BLaER1 (cell line): ENCODE data around the gene NIT2.
"Not testable (repeated sequence)": the region's sequence is repeated elsewhere in the genome, so short reads cannot be mapped to it uniquely, and the experiment has no call there.

Experiments
- H3K27ac ChIP-seq: shearing (Covaris generic); formaldehyde crosslinking; 2 replicates; pipeline ENCODE4 v1.8.1; 2022
- H3K27me3 ChIP-seq: shearing (Covaris generic); formaldehyde crosslinking; 2 replicates; pipeline ENCODE4 v1.8.1; 2022
- H3K36me3 ChIP-seq: shearing (Covaris generic); formaldehyde crosslinking; 2 replicates; pipeline ENCODE4 v1.8.1; 2022
- H3K4me1 ChIP-seq: shearing (Covaris generic); formaldehyde crosslinking; 2 replicates; pipeline ENCODE4 v1.8.1; 2022
- H3K4me2 ChIP-seq: shearing (Covaris generic); formaldehyde crosslinking; 2 replicates; pipeline ENCODE4 v1.8.1; 2022
- H3K4me3 ChIP-seq: shearing (Covaris generic); formaldehyde crosslinking; 2 replicates; pipeline ENCODE4 v1.8.1; 2022
- H3K9ac ChIP-seq: shearing (Covaris generic); formaldehyde crosslinking; 2 replicates; pipeline ENCODE4 v1.8.1; 2022
- H3K9me3 ChIP-seq: shearing (Covaris generic); formaldehyde crosslinking; 2 replicates; pipeline ENCODE4 v1.8.1; 2022
- H4K20me1 ChIP-seq: shearing (Covaris generic); formaldehyde crosslinking; 2 replicates; pipeline ENCODE4 v1.8.1; 2022
- Cebpa-rat ChIP-seq: shearing (Covaris generic); IDR thresholded peaks from 2 replicates; pipeline ENCODE4 v1.8.1; 2022

The NIT2 gene

GRCh38 chr3:100316641-100317069 lies 17.9 kb upstream of the NIT2 start:
- H3K9ac ChIP-seq: no peak overlapping the region
- no peaks in the 10 kb centered on the region for H4K20me1 ChIP-seq
- H3K4me1 ChIP-seq: 0 out of 2 replicates have a peak, but pooled peaks cover 3% of the 10 kb centered on the region
- H3K4me3 ChIP-seq: no peak overlapping the region
- H3K27ac ChIP-seq: no peak overlapping the region
- H3K9me3 ChIP-seq: no peaks in the 10 kb centered on the region
- peaks cover 30% of the 10 kb centered on the region for H3K36me3 ChIP-seq
- H3K4me2 ChIP-seq: no peak overlapping the region
- no peaks in the 10 kb centered on the region for H3K27me3 ChIP-seq
- no peak for TF ChIP-seq Cebpa-rat

GRCh38 chr3:100317912-100318311 lies 16.6 kb upstream of the NIT2 start:
- Histone ChIP-seq H4K20me1 (no peaks in the 10 kb centered on the region), H3K9me3 (no peaks in the 10 kb centered on the region), H3K4me3 (no peak overlapping the region), H3K9ac (no peak overlapping the region), H3K27me3 (no peaks in the 10 kb centered on the region), H3K27ac (no peak overlapping the region), H3K4me2 (no peak overlapping the region), H3K36me3 (peaks cover 33% of the 10 kb centered on the region), H3K4me1 (0 out of 2 replicates have a peak, but pooled peaks cover 3% of the 10 kb centered on the region)
- TF ChIP-seq Cebpa-rat: no peak

GRCh38 chr3:100319951-100320350 lies 14.6 kb upstream of the NIT2 start:
- H4K20me1 ChIP-seq: no peaks in the 10 kb centered on the region
- H3K4me2 ChIP-seq: no peak overlapping the region
- H3K27me3 ChIP-seq: no peaks in the 10 kb centered on the region
- H3K27ac ChIP-seq: no peak overlapping the region
- H3K9ac ChIP-seq: no peak overlapping the region
- TF ChIP-seq Cebpa-rat: no peak
- H3K4me3 ChIP-seq: no peak overlapping the region
- H3K9me3 ChIP-seq: no peaks in the 10 kb centered on the region
- H3K4me1 ChIP-seq: 0 out of 2 replicates have a peak, but pooled peaks cover 3% of the 10 kb centered on the region
- peaks cover 31% of the 10 kb centered on the region for H3K36me3 ChIP-seq

GRCh38 chr3:100324044-100324443 lies 10.5 kb upstream of the NIT2 start:
- 0 out of 2 replicates have a peak, but pooled peaks cover 7% of the 10 kb centered on the region for H3K9me3 ChIP-seq
- TF ChIP-seq Cebpa-rat: no peak

GRCh38 chr3:100325827-100326226 lies 8.7 kb upstream of the NIT2 start:
- peaks cover 37% of the 10 kb centered on the region for H3K36me3 ChIP-seq
- no peak for TF ChIP-seq Cebpa-rat
- H4K20me1 ChIP-seq: no peaks in the 10 kb centered on the region
- H3K4me3 ChIP-seq: no peak overlapping the region
- H3K4me2 ChIP-seq: no peak overlapping the region
- 0 out of 2 replicates have a peak, but pooled peaks cover 7% of the 10 kb centered on the region for H3K9me3 ChIP-seq
- H3K9ac ChIP-seq: no peak overlapping the region
- H3K27ac ChIP-seq: no peak overlapping the region
- no peaks in the 10 kb centered on the region for H3K4me1 ChIP-seq
- no peaks in the 10 kb centered on the region for H3K27me3 ChIP-seq

More at GRCh38 chr3:100324044-100324443, 10.5 kb upstream of the NIT2 start:
- no peak overlapping the region for H3K4me2 ChIP-seq
- H3K4me1 ChIP-seq: no peaks in the 10 kb centered on the region
- no peak overlapping the region for H3K27ac ChIP-seq
- no peak overlapping the region for H3K4me3 ChIP-seq
- H4K20me1 ChIP-seq: no peaks in the 10 kb centered on the region
- peaks cover 49% of the 10 kb centered on the region for H3K36me3 ChIP-seq
- H3K27me3 ChIP-seq: no peaks in the 10 kb centered on the region
- no peak overlapping the region for H3K9ac ChIP-seq

GRCh38 chr3:100327377-100327776 lies 7.2 kb upstream of the NIT2 start:
- H3K36me3 ChIP-seq: peaks cover 27% of the 10 kb centered on the region; the same call in 1 of the 2 replicates
- not testable (repeated sequence) for H3K4me1 ChIP-seq, H4K20me1 ChIP-seq, H3K4me3 ChIP-seq, H3K27me3 ChIP-seq, H3K4me2 ChIP-seq, H3K27ac ChIP-seq, H3K9ac ChIP-seq, H3K9me3 ChIP-seq

- no peak overlapping the region for H3K4me3 ChIP-seq
- TF ChIP-seq Cebpa-rat: no peak
- no peak overlapping the region for H3K27ac ChIP-seq
- H3K4me2 ChIP-seq: no peak overlapping the region
- no peak overlapping the region for H3K9ac ChIP-seq
- H3K9me3 ChIP-seq: 0 out of 2 replicates have a peak, but pooled peaks cover 7% of the 10 kb centered on the region
- H3K36me3 ChIP-seq: peaks cover 25% of the 10 kb centered on the region; the same call in 1 of the 2 replicates
- no peaks in the 10 kb centered on the region for H4K20me1 ChIP-seq
- no peaks in the 10 kb centered on the region for H3K27me3 ChIP-seq
- H3K4me1 ChIP-seq: peaks cover 6% of the 10 kb centered on the region
Observed at GRCh38 chr3:100329800-100330489, 4.6 kb upstream of the NIT2 start.

- H3K9ac ChIP-seq: no peak overlapping the region
- no peak for TF ChIP-seq Cebpa-rat
- H3K27me3 ChIP-seq: no peaks in the 10 kb centered on the region
Observed at GRCh38 chr3:100330651-100331050, 3.9 kb upstream of the NIT2 start.

GRCh38 chr3:100331660-100332059 lies 2.9 kb upstream of the NIT2 start:
- H3K27ac ChIP-seq: no peak overlapping the region

More at GRCh38 chr3:100330651-100331050, 3.9 kb upstream of the NIT2 start:
- H3K4me2 ChIP-seq: no peak overlapping the region
- no peaks in the 10 kb centered on the region for H4K20me1 ChIP-seq
- H3K9me3 ChIP-seq: 0 out of 2 replicates have a peak, but pooled peaks cover 7% of the 10 kb centered on the region
- H3K4me3 ChIP-seq: no peak overlapping the region
- H3K4me1 ChIP-seq: peaks cover 13% of the 10 kb centered on the region
- no peak overlapping the region for H3K27ac ChIP-seq
- peaks cover 19% of the 10 kb centered on the region; the same call in 1 of the 2 replicates for H3K36me3 ChIP-seq

GRCh38 chr3:100333051-100333450 lies 1.5 kb upstream of the NIT2 start:
- Histone ChIP-seq H3K27me3 (no peaks in the 10 kb centered on the region), H3K36me3 (no peaks in the 10 kb centered on the region), H4K20me1 (0 out of 2 replicates have a peak, but pooled peaks cover 1% of the 10 kb centered on the region), H3K4me2 (no peak overlapping the region), H3K9me3 (no peaks in the 10 kb centered on the region), H3K9ac (no peak overlapping the region), H3K27ac (no peak overlapping the region), H3K4me1 (peaks cover 18% of the 10 kb centered on the region), H3K4me3 (no peak overlapping the region)
- no peak for TF ChIP-seq Cebpa-rat

More at GRCh38 chr3:100331660-100332059, 2.9 kb upstream of the NIT2 start:
- Histone ChIP-seq H3K4me2 (no peak overlapping the region), H3K9ac (no peak overlapping the region), H3K4me1 (peaks cover 18% of the 10 kb centered on the region), H3K9me3 (0 out of 2 replicates have a peak, but pooled peaks cover 7% of the 10 kb centered on the region), H4K20me1 (no peaks in the 10 kb centered on the region), H3K36me3 (peaks cover 9% of the 10 kb centered on the region; the same call in 1 of the 2 replicates), H3K27me3 (no peaks in the 10 kb centered on the region), H3K4me3 (no peak overlapping the region)
- TF ChIP-seq Cebpa-rat: no peak
